Measurements from ENCODE around the gene CDK6. TPM values are rescaled to one million over a fixed set of nuclear protein-coding genes. Genes with fewer than 3 reads are reported as not detected.

Gene CDK6
- total RNA-seq, 1 experiment from 2014 or later = 124 TPM

- intact Hi-C loops (cut with micrococcal nuclease) = no loop called here
- BruUV-seq (replicated peaks) = no TSS peak
- no peak for DNase-seq (ENCODE audit: unreplicated experiment)
- H3K36me3 Mint-ChIP-seq (ENCODE audit: insufficient read depth, unreplicated experiment) = peaks cover 19% of the 10 kb centered on the region
- no peaks in the 10 kb centered on the region for H3K9me3 Mint-ChIP-seq (ENCODE audit: unreplicated experiment)
- H3K4me3 Mint-ChIP-seq (ENCODE audit: unreplicated experiment) = no peak overlapping the region
- ChIA-PET POLR2A (no interaction called here), CTCF (no interaction called here)
- no peak for TF ChIP-seq CTCF (IDR thresholded peaks at IDR 0.05; ENCODE audit: unreplicated experiment)
- H3K27me3 Mint-ChIP-seq (ENCODE audit: insufficient read depth, unreplicated experiment) = no peaks in the 10 kb centered on the region
- peaks cover 11% of the 10 kb centered on the region for H3K4me1 Mint-ChIP-seq (ENCODE audit: insufficient read depth, unreplicated experiment)
- no peak overlapping the region for H3K27ac Mint-ChIP-seq (ENCODE audit: low read depth, unreplicated experiment)
These were observed 179.0 kb downstream of the CDK6 start for GRCh38 chr7:92657391-92657790.

GRCh38 chr7:92656121-92656520, 180.3 kb downstream of the CDK6 start:
- no peak for TF ChIP-seq CTCF (IDR thresholded peaks at IDR 0.05; ENCODE audit: unreplicated experiment)
- ChIA-PET CTCF (interaction anchor here (1.3 kb wide), 1 partner anchor 36 kb away, joined by 3 read pairs; no protein-coding TSS in a partner anchor), POLR2A (interaction anchor here (0.7 to 1.2 kb wide), 4 partner anchors 21 to 110 kb away, joined by 3 to 5 read pairs (median 4); no protein-coding TSS in a partner anchor)
- no TSS peak for BruUV-seq (replicated peaks)
- intact Hi-C loops (cut with micrococcal nuclease) = no loop called here
- Mint-ChIP-seq H3K4me3 (ENCODE audit: unreplicated experiment) (no peak overlapping the region), H3K4me1 (ENCODE audit: insufficient read depth, unreplicated experiment) (peaks cover 11% of the 10 kb centered on the region), H3K27ac (ENCODE audit: low read depth, unreplicated experiment) (no peak overlapping the region), H3K27me3 (ENCODE audit: insufficient read depth, unreplicated experiment) (no peaks in the 10 kb centered on the region), H3K9me3 (ENCODE audit: unreplicated experiment) (no peaks in the 10 kb centered on the region), H3K36me3 (ENCODE audit: insufficient read depth, unreplicated experiment) (peaks cover 19% of the 10 kb centered on the region)
- no peak for DNase-seq (ENCODE audit: unreplicated experiment)

- peaks cover 19% of the 10 kb centered on the region for H3K36me3 Mint-ChIP-seq (ENCODE audit: insufficient read depth, unreplicated experiment)
- no peak for TF ChIP-seq CTCF (IDR thresholded peaks at IDR 0.05; ENCODE audit: unreplicated experiment)
- no TSS peak for BruUV-seq (replicated peaks)
- no peak overlapping the region for H3K4me3 Mint-ChIP-seq (ENCODE audit: unreplicated experiment)
- peaks cover 11% of the 10 kb centered on the region for H3K4me1 Mint-ChIP-seq (ENCODE audit: insufficient read depth, unreplicated experiment)
- intact Hi-C loops (cut with micrococcal nuclease) = no loop called here
- DNase-seq (ENCODE audit: unreplicated experiment) = peak; percentile 10
- POLR2A ChIA-PET = interaction anchor here (0.7 to 1.8 kb wide), 4 partner anchors 20 to 177 kb away, joined by 3 to 5 read pairs (median 4); no protein-coding TSS in a partner anchor
- CTCF ChIA-PET = interaction anchor here (0.7 to 1.3 kb wide), 2 partner anchors 35 to 102 kb away, joined by 3 to 5 read pairs; no protein-coding TSS in a partner anchor
- no peak overlapping the region for H3K27ac Mint-ChIP-seq (ENCODE audit: low read depth, unreplicated experiment)
- no peaks in the 10 kb centered on the region for H3K9me3 Mint-ChIP-seq (ENCODE audit: unreplicated experiment)
- no peaks in the 10 kb centered on the region for H3K27me3 Mint-ChIP-seq (ENCODE audit: insufficient read depth, unreplicated experiment)
These were observed 181.0 kb downstream of the CDK6 start for GRCh38 chr7:92655346-92655884.

- ChIA-PET POLR2A (interaction anchor here (0.7 kb wide), 1 partner anchor 385 kb away, joined by 3 read pairs; no protein-coding TSS in a partner anchor), CTCF (interaction anchor here (0.5 to 1.3 kb wide), 5 partner anchors 10 to 369 kb away, joined by 3 to 4 read pairs (median 3); no protein-coding TSS in a partner anchor)
- peaks cover 13% of the 10 kb centered on the region for H3K36me3 Mint-ChIP-seq (ENCODE audit: insufficient read depth, unreplicated experiment)
- intact Hi-C loops (cut with micrococcal nuclease) = no loop called here
- H3K4me3 Mint-ChIP-seq (ENCODE audit: unreplicated experiment) = no peak overlapping the region
- no peak for DNase-seq (ENCODE audit: unreplicated experiment)
- BruUV-seq (replicated peaks) = no TSS peak
- peaks cover 11% of the 10 kb centered on the region for H3K4me1 Mint-ChIP-seq (ENCODE audit: insufficient read depth, unreplicated experiment)
- no peaks in the 10 kb centered on the region for H3K27me3 Mint-ChIP-seq (ENCODE audit: insufficient read depth, unreplicated experiment)
- no peaks in the 10 kb centered on the region for H3K9me3 Mint-ChIP-seq (ENCODE audit: unreplicated experiment)
- H3K27ac Mint-ChIP-seq (ENCODE audit: low read depth, unreplicated experiment) = no peak overlapping the region
- TF ChIP-seq CTCF (IDR thresholded peaks at IDR 0.05; ENCODE audit: unreplicated experiment) = no peak
These were observed 183.2 kb downstream of the CDK6 start for GRCh38 chr7:92653136-92653535.
